Stomach (tissue), 9 donors: ENCODE data around the gene TTC4. TPM values are rescaled to one million over a fixed set of nuclear protein-coding genes. Genes with fewer than 3 reads are reported as not detected.

Experiments used
- DNase-seq, 2 donors: peaks; one replicate each; pipeline versions ENCODE4 v3.0.0 to v3.0.0-alpha.2; 2013 to 2019
- H3K27ac ChIP-seq, 5 donors: fragments of 200-600 bp in 4 of 5; sonication (generic) in 4 of 5; one replicate each; pipeline ENCODE4 v1.5.1; 2013 to 2019; ENCODE audit warnings: mild to moderate bottlenecking in 1 of 5, moderate library complexity in 1 of 5
- H3K27me3 ChIP-seq, 3 donors: fragments of 200-600 bp; sonication (generic); one replicate each; pipeline ENCODE4 v1.5.1; 2017 to 2019; ENCODE audit warnings: mixed run types in 1 of 3
- H3K36me3 ChIP-seq, 4 donors: fragments of 200-600 bp; sonication (generic); 1 replicate in 3 of 4; 2 replicates in 1 of 4; pipeline ENCODE4 v1.5.1; 2016 to 2019
- H3K4me1 ChIP-seq, 4 donors: fragments of 200-600 bp; sonication (generic); one replicate each; pipeline ENCODE4 v1.5.1; 2016 to 2019
- H3K4me3 ChIP-seq, 4 donors: fragments of 200-600 bp; sonication (generic) in 3 of 4; one replicate each; pipeline ENCODE4 v1.5.1; 2016 to 2019; ENCODE audit warnings: mild to moderate bottlenecking in 1 of 4
- H3K9me3 ChIP-seq, 4 donors: fragments of 200-600 bp; sonication (generic); one replicate each; pipeline ENCODE4 v1.5.1; 2016 to 2019
- POLR2A ChIP-seq, 4 donors: fragments of 450-650 bp; IDR thresholded peaks; one replicate each; pipeline ENCODE4 v1.6.1; 2016; ENCODE audit warnings: antibody characterized with exemption in 4 of 4, control low read depth in 2 of 4, mild to moderate bottlenecking in 1 of 4, moderate library complexity in 1 of 4
- WGBS, 5 donors: extraction: QIAGEN DNeasy Blood & Tissue Kit in 3 of 5; methylation state at CpG; one replicate each; pipeline versions ENCODE4 v1.1.5 to v1.1.7; 2013 to 2018; 5-methylcytosine and 5-hydroxymethylcytosine counted together
- intact Hi-C: fragments of 100-400 bp; cut with DNase I; formaldehyde crosslinking; loops from one replicate; pipeline ENCODE4 v1.15.1; 2023; ENCODE audit warnings: low total_unique reads
- polyA plus RNA-seq, 3 donors: library from polyadenylated mRNA; stranded (reverse); fragments of 200-250 nt; gene quantifications; one replicate each; pipeline ENCODE4 v1.2.3, GENCODE V29; 2013
- total RNA-seq, 5 donors: library from RNA; depleted of rRNA; stranded (reverse); fragments of >200 nt; gene quantifications; one replicate each; pipeline versions ENCODE4 v1.1.0 to v1.2.3, GENCODE V29; 2014 to 2016
- TF ChIP-seq, protein P1 (sequence below), 7 experiments: fragments of 450-650 bp in 4 of 7; fragments of 200-600 bp in 3 of 7; sonication (generic) in 3 of 7; IDR thresholded peaks; one replicate each; pipeline ENCODE4 v1.5.1; 2016 to 2019; ENCODE audit warnings: antibody characterized with exemption in 7 of 7, control low read depth in 2 of 7, mild to moderate bottlenecking in 1 of 7
- donor health status: healthy with polysubstance abuse.
- donor health status: Bipolar disorder and iron deficiency.
- donor health status: healthy.

Gene TTC4
- total and polyA plus RNA-seq, 8 donors, result 1.4 to 66.1 (median 13.4) TPM

DNA sequence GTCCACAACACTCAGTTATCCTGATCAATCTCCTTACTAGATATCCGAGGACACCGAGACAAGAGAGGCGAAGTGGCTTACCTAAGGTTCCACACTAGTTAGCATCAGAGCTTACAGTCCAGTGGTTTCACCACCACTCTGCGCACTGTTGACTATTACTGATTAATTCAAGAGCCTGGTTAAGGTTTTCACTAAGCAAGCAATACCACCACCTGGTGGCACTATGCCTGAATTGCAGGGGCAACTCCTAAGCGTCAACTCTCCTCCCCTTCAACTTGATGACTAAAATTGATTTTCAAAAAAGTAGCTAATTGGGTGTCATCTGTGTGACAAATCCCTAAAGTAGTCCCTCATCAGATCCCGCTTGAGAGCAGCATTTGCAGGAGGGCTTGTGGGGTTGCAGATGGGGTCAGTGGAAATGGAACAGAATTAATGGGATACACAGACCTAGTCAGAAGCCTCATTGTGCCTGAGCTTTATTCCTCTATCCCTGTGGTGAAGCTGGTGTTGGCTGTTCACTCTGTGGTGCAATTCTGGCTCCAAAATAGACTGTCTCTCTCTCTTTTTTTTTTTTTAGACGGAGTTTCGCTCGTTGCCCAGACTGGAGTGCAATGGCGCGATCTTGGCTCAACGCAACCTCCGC, 76.3 kb downstream of the TTC4 start:
- intact Hi-C loops, result no loop called here
- no peaks in the 10 kb centered on the region for H3K27me3 ChIP-seq
- H3K4me1 ChIP-seq, result peaks cover 6 to 31% (median 23%) of the 10 kb centered on the region in 4 donors
- H3K27ac ChIP-seq, result no peak overlapping the region
- no peak for TF ChIP-seq POLR2A (IDR thresholded peaks at IDR 0.05)
- TF ChIP-seq, protein P1, sequence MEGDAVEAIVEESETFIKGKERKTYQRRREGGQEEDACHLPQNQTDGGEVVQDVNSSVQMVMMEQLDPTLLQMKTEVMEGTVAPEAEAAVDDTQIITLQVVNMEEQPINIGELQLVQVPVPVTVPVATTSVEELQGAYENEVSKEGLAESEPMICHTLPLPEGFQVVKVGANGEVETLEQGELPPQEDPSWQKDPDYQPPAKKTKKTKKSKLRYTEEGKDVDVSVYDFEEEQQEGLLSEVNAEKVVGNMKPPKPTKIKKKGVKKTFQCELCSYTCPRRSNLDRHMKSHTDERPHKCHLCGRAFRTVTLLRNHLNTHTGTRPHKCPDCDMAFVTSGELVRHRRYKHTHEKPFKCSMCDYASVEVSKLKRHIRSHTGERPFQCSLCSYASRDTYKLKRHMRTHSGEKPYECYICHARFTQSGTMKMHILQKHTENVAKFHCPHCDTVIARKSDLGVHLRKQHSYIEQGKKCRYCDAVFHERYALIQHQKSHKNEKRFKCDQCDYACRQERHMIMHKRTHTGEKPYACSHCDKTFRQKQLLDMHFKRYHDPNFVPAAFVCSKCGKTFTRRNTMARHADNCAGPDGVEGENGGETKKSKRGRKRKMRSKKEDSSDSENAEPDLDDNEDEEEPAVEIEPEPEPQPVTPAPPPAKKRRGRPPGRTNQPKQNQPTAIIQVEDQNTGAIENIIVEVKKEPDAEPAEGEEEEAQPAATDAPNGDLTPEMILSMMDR (IDR thresholded peaks at IDR 0.05), result peak in 5 of 7 experiments; percentile 21 to 43 (median 38)
- H3K36me3 ChIP-seq, result peaks cover 0 to 17% (median 7%) of the 10 kb centered on the region in 4 donors
- H3K9me3 ChIP-seq, result peaks cover 0 to 10% (median 3%) of the 10 kb centered on the region in 4 donors
- no peak overlapping the region for H3K4me3 ChIP-seq
- 89 to 93% (median 91%) methylated on average over 13 of the region's 13 CpGs for WGBS, 5 donors
- peak in 1 of 2 donors; percentile 47 for DNase-seq

Other genes with a start within 250 kb of the TTC4 start
- 10 to 100 TPM; 13.9 to 87.0 (median 39.1) TPM for gene ACOT11, start 167.6 kb upstream of the TTC4 start, total RNA-seq
- gene ACOT11, start 167.6 kb upstream of the TTC4 start, polyA plus RNA-seq, result 10 to 100 TPM in 1 of 3 donors, 1 to 10 TPM in 2; 5.5 to 14.7 (median 6.0) TPM
- gene FAM151A, start 92.3 kb upstream of the TTC4 start, total RNA-seq, result under 1 TPM in 1 of 5 donors, not detected in 4; 0.73 TPM
- under 1 TPM in 2 of 3 donors, not detected in 1; 0.15 to 0.25 TPM for gene FAM151A, start 92.3 kb upstream of the TTC4 start, polyA plus RNA-seq
- gene MROH7, start 74.1 kb upstream of the TTC4 start, total RNA-seq, result 10 to 100 TPM in 3 of 5 donors, 1 to 10 TPM in 2; 3.0 to 33.8 (median 15.1) TPM
- 1 to 10 TPM in 2 of 3 donors, under 1 TPM in 1; 0.68 to 2.4 (median 1.7) TPM for gene MROH7, start 74.1 kb upstream of the TTC4 start, polyA plus RNA-seq
- gene PARS2, start 48.7 kb downstream of the TTC4 start, total RNA-seq, result 1 to 10 TPM in 2 of 5 donors, under 1 TPM in 2, not detected in 1; 0.29 to 3.6 (median 0.77) TPM
- gene PARS2, start 48.7 kb downstream of the TTC4 start, polyA plus RNA-seq, result 1 to 10 TPM; 1.8 to 2.4 (median 2.2) TPM
- gene TTC22, start 85.5 kb downstream of the TTC4 start, total RNA-seq, result 10 to 100 TPM in 3 of 5 donors, 1 to 10 TPM in 2; 6.7 to 65.2 (median 27.4) TPM
- 10 to 100 TPM in 2 of 3 donors, 1 to 10 TPM in 1; 4.2 to 26.1 (median 17.2) TPM for gene TTC22, start 85.5 kb downstream of the TTC4 start, polyA plus RNA-seq
- 100 to 1,000 TPM in 1 of 5 donors, 10 to 100 TPM in 4; 25.7 to 347 (median 67.9) TPM for gene DHCR24, start 171.3 kb downstream of the TTC4 start, total RNA-seq
- gene DHCR24, start 171.3 kb downstream of the TTC4 start, polyA plus RNA-seq, result 10 to 100 TPM; 20.0 to 77.5 (median 70.1) TPM